GM21619 (cell line): ENCODE measurements around the gene CCSER2.
"Not testable (repeated sequence)": the region's sequence is repeated elsewhere in the genome, so short reads cannot be mapped to it uniquely, and the experiment has no call there.

ENCODE experiments used
- ATAC-seq: cut with Tn5 transposase; IDR thresholded peaks from one replicate; pipeline ENCODE4 v1.9.1; 2021; ENCODE audit not compliant: unreplicated experiment

Gene CCSER2

DNA sequence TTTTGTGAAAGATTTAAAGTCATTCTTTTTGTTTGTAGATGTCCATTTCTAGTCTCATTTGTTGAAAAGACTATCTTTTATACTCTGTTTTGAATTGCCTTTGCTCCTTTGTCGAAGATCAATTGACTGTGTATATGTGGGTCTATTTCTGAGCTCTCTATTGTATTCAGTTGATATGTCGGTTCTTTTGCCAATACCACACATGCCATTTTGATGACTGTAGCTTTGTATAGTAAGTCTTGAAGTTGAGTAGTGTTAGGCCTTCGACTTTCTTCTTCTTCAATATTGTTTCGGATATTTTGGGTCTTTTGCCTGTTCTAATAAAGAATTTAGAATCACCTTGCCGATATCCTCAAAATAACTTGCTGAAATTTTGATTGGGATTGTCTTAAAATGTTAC lies 104.5 kb downstream of the CCSER2 start:
- ATAC-seq = no peak

GRCh38 chr10:84440781-84441180 lies 112.4 kb downstream of the CCSER2 start:
- ATAC-seq = no peak

- ATAC-seq = no peak
Measured at GRCh38 chr10:84447701-84448400, 119.5 kb downstream of the CCSER2 start.

DNA sequence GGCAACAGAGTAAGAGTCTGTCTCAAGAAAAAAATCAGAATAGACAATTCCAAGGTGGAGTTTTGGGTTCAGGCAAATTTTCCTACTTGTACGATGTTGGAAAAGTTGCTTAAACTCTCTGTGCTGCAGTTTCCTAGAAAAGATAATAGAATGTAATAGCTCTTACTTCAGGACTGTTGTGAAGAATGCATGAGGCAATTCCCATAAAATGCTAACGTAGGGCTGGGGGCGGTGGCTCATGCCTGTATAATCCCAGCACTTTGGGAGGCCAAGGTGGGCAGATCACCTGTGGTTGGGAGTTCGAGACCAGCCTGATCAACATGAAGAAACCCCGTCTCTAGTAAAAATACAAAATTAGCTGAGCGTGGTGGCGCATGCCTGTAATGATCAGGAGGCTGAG lies 121.0 kb downstream of the CCSER2 start:
- ATAC-seq = not testable (repeated sequence)

- no peak for ATAC-seq
Measured at GRCh38 chr10:84452003-84452402, 123.6 kb downstream of the CCSER2 start.

- no peak for ATAC-seq
Measured at GRCh38 chr10:84453303-84453702, 124.9 kb downstream of the CCSER2 start.

- no peak for ATAC-seq
Measured at GRCh38 chr10:84456126-84456525, 127.7 kb downstream of the CCSER2 start.

GRCh38 chr10:84460520-84460919 lies 132.1 kb downstream of the CCSER2 start:
- ATAC-seq = no peak

DNA sequence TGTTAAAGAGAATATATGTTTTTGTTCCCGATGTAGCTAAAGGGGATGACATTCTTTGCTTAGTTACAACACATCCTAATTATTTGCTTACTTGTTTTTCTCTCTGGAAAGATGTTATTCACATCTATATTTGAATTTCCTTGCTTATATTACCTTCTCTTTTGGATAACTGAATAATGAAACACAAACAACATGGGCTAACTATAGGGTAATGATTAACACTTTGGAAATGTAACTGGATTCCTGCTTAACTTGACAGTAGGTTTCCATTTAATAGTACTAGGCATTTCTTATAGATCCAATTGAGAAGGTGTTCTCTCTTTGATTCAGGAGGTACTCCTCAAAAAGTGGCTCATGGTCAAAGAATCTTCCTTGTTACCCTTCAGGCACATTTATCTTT lies 141.1 kb downstream of the CCSER2 start:
- ATAC-seq = no peak

- no peak for ATAC-seq
Measured at GRCh38 chr10:84473136-84473535, 144.7 kb downstream of the CCSER2 start.

- no peak for ATAC-seq
Measured at GRCh38 chr10:84477398-84478128, 149.2 kb downstream of the CCSER2 start.

- no peak for ATAC-seq
Measured at GRCh38 chr10:84478151-84478550, 149.8 kb downstream of the CCSER2 start.

GRCh38 chr10:84478679-84479078 lies 150.3 kb downstream of the CCSER2 start:
- ATAC-seq = no peak

- no peak for ATAC-seq
Measured at GRCh38 chr10:84484541-84484940, 156.2 kb downstream of the CCSER2 start.

DNA sequence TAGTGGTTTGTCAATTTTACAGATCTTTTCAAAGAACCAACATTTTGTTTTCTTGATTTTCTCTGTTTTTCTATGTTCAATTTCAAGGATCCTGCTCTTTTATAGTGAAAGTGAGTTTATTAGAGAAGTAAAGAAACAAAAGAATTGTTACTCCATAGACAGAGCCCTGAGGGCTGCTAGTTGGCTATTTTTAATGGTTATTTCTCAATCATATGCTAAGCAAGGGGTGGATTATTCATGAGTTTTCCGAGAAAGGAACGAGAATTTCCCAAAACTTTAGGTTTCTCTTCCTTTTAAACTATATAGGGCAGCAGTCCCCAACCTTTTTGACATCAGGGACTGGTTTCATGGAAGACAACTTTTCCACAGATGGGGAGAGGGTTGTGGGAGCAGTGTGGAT lies 165.0 kb downstream of the CCSER2 start:
- no peak for ATAC-seq

- no peak for ATAC-seq
Measured at GRCh38 chr10:84493951-84494848, 165.8 kb downstream of the CCSER2 start.

DNA sequence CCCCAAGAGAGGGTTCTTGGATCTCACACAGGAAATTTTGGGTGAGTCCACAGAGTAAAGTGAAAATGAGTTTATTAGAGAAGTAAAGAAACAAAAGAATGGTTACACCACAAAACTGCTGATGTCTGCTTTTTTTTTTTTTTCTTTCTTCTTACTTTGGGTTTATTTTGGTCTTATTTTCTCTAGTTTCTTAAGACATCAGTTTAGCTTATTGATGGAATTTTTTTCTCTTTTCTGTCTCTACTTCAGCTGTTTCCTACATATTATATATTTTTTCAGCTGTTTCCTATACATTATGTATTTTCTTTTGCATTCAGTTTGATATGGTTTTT lies 166.4 kb downstream of the CCSER2 start:
- no peak for ATAC-seq

- ATAC-seq = no peak
Measured at GRCh38 chr10:84497978-84498377, 169.6 kb downstream of the CCSER2 start.

GRCh38 chr10:84499039-84499438 lies 170.7 kb downstream of the CCSER2 start:
- ATAC-seq = not testable (repeated sequence)

DNA sequence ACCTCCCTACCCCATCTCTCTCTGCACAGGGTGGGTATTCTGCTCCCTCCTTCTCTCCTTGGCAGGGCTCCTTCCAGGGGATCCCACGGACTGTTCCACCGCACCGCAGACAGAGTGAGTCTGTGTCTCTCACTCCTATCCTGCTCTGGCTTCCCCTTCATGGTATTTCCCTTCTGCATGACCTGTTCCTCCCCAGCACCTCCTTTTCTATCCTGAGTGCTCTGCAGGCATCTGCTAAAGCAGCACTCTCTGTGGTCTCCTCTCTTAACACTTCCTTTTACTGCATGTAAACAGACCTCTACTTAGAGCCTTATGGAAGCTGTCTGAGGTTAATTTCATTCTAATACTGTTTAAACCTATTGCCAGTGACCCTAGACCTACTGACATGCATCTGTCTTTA lies 171.5 kb downstream of the CCSER2 start:
- ATAC-seq = no peak

DNA sequence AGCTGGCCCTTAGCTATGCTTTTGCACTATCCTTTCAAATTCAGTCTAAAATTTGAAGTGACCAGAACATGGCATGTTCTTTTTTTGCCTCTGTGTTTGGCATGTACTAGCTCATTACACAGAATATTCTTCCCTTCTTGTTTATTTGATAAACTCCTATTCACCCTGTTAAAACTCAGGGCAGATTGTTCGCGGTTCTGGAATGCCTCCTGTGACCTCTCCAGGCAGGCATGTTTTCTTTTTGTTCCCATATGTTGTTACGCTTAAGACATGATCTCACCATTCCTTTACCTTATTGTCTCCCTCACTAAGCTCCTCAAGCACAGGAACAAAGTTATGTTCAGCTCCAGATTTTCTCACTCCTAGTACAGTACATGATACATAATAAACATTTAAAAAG lies 181.7 kb downstream of the CCSER2 start:
- ATAC-seq = no peak

GRCh38 chr10:84511106-84511505 lies 182.7 kb downstream of the CCSER2 start:
- no peak for ATAC-seq
